ENCODE results near the gene PTRH1. TPM values are rescaled to one million over a fixed set of nuclear protein-coding genes. Genes with fewer than 3 reads are reported as not detected.

The PTRH1 gene
- total and polyA plus RNA-seq, 2 experiments from 2014 or later, result 23.7 to 27.5 TPM

GRCh38 chr9:127664324-127664677, 51.2 kb downstream of the PTRH1 start:
- no peak overlapping the region for H3K4me3 ChIP-seq
- DNase-seq (ENCODE audit: low read depth in 1 of 2, low spot score in 1 of 2), result no peak
- peaks cover 10% of the 10 kb centered on the region for H3K36me3 ChIP-seq
- H3K9me3 ChIP-seq (ENCODE audit: low read depth), result no peaks in the 10 kb centered on the region
- no peak overlapping the region for H3K27ac ChIP-seq
- H3K27me3 ChIP-seq, result no peaks in the 10 kb centered on the region
- TF ChIP-seq, protein P1, sequence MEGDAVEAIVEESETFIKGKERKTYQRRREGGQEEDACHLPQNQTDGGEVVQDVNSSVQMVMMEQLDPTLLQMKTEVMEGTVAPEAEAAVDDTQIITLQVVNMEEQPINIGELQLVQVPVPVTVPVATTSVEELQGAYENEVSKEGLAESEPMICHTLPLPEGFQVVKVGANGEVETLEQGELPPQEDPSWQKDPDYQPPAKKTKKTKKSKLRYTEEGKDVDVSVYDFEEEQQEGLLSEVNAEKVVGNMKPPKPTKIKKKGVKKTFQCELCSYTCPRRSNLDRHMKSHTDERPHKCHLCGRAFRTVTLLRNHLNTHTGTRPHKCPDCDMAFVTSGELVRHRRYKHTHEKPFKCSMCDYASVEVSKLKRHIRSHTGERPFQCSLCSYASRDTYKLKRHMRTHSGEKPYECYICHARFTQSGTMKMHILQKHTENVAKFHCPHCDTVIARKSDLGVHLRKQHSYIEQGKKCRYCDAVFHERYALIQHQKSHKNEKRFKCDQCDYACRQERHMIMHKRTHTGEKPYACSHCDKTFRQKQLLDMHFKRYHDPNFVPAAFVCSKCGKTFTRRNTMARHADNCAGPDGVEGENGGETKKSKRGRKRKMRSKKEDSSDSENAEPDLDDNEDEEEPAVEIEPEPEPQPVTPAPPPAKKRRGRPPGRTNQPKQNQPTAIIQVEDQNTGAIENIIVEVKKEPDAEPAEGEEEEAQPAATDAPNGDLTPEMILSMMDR (IDR thresholded peaks at IDR 0.05; ENCODE audit: low read depth, low read length), result no peak
- no peaks in the 10 kb centered on the region for H3K4me1 ChIP-seq (ENCODE audit: low read depth)

Other genes starting within 250 kb of the PTRH1 start
- gene STXBP1, start 103.4 kb downstream of the PTRH1 start, total RNA-seq, result 19.8 and 95.5 TPM in 2 replicates
- gene STXBP1, start 103.4 kb downstream of the PTRH1 start, polyA plus RNA-seq, result 26.0 and 27.0 TPM in 2 replicates
- 0.81 and 0.86 TPM in 2 replicates for gene CFAP157, start 8.7 kb downstream of the PTRH1 start, total RNA-seq
- 0.40 and 0.76 TPM in 2 replicates for gene CFAP157, start 8.7 kb downstream of the PTRH1 start, polyA plus RNA-seq
- 0.06 TPM in 1 of 2 replicates, not detected in the other for gene TTC16, start 416 bp upstream of the PTRH1 start, total RNA-seq
- gene TTC16, start 416 bp upstream of the PTRH1 start, polyA plus RNA-seq, result not detected in 2 replicates
- gene TOR2A, start 19.6 kb upstream of the PTRH1 start, total RNA-seq, result 22.8 and 29.2 TPM in 2 replicates
- 20.6 and 25.7 TPM in 2 replicates for gene TOR2A, start 19.6 kb upstream of the PTRH1 start, polyA plus RNA-seq
- 3.5 and 9.9 TPM in 2 replicates for gene SH2D3C, start 63.0 kb upstream of the PTRH1 start, total RNA-seq
- gene SH2D3C, start 63.0 kb upstream of the PTRH1 start, polyA plus RNA-seq, result 3.7 and 9.4 TPM in 2 replicates
- gene CDK9, start 70.4 kb upstream of the PTRH1 start, total RNA-seq, result 85.1 and 162 TPM in 2 replicates
- 139 and 193 TPM in 2 replicates for gene CDK9, start 70.4 kb upstream of the PTRH1 start, polyA plus RNA-seq
- 112 and 123 TPM in 2 replicates for gene FPGS, start 87.2 kb upstream of the PTRH1 start, total RNA-seq
- gene FPGS, start 87.2 kb upstream of the PTRH1 start, polyA plus RNA-seq, result 78.3 and 111 TPM in 2 replicates
- 6.9 and 15.8 TPM in 2 replicates for gene ENG, start 139.0 kb upstream of the PTRH1 start, total RNA-seq
- 12.6 and 35.4 TPM in 2 replicates for gene ENG, start 139.0 kb upstream of the PTRH1 start, polyA plus RNA-seq
- 174 and 175 TPM in 2 replicates for gene AK1, start 162.0 kb upstream of the PTRH1 start, total RNA-seq
- gene AK1, start 162.0 kb upstream of the PTRH1 start, polyA plus RNA-seq, result 346 and 413 TPM in 2 replicates
- 49.4 and 73.4 TPM in 2 replicates for gene ST6GALNAC6, start 183.9 kb upstream of the PTRH1 start, total RNA-seq
- gene ST6GALNAC6, start 183.9 kb upstream of the PTRH1 start, polyA plus RNA-seq, result 53.0 and 85.2 TPM in 2 replicates
- gene ST6GALNAC4, start 201.4 kb upstream of the PTRH1 start, total RNA-seq, result 66.2 and 119 TPM in 2 replicates
- gene ST6GALNAC4, start 201.4 kb upstream of the PTRH1 start, polyA plus RNA-seq, result 48.8 and 71.4 TPM in 2 replicates
- gene PIP5KL1, start 215.1 kb upstream of the PTRH1 start, total RNA-seq, result 0.89 and 1.7 TPM in 2 replicates
- 3.4 and 3.5 TPM in 2 replicates for gene PIP5KL1, start 215.1 kb upstream of the PTRH1 start, polyA plus RNA-seq
- gene DPM2, start 222.2 kb upstream of the PTRH1 start, total RNA-seq, result 26.1 and 35.6 TPM in 2 replicates
- 54.2 and 70.7 TPM in 2 replicates for gene DPM2, start 222.2 kb upstream of the PTRH1 start, polyA plus RNA-seq

Data from cardiac muscle cell (in vitro differentiated cells and primary cell).